HepG2 (cell line): ENCODE measurements around the gene WNT1. TPM values are rescaled to one million over a fixed set of nuclear protein-coding genes. Genes with fewer than 3 reads are reported as not detected.

Experiments
- MAFK ChIP-seq, 2 experiments: IDR thresholded peaks in 1 of 2; conservative IDR thresholded peaks in 1 of 2; 2 replicates each; pipeline ENCODE4 v1.6.1; 2011; ENCODE audit warnings: improper control_type of control experiment in 2 of 2, low read length in 2 of 2
- NCOA2 ChIP-seq: sonication (generic); formaldehyde crosslinking; IDR thresholded peaks from 2 replicates; pipeline ENCODE4 v1.8.0; 2022; ENCODE audit warnings: inconsistent platforms
- NPAS2 ChIP-seq: sonication (generic); formaldehyde crosslinking; IDR thresholded peaks from 2 replicates; pipeline ENCODE4 v1.8.0; 2022; ENCODE audit warnings: mild to moderate bottlenecking, missing genetic modification reagents, borderline replicate concordance
- RBFOX2 ChIP-seq: fragments of 200-400 bp; formaldehyde crosslinking; IDR thresholded peaks from 2 replicates; pipeline ENCODE4 v1.6.1; 2017; ENCODE audit warnings: low read depth, mild to moderate bottlenecking, low read length
- ZMYM3 ChIP-seq: sonication (generic); formaldehyde crosslinking; IDR thresholded peaks from 2 replicates; pipeline ENCODE4 v1.5.1; 2020; ENCODE audit warnings: mild to moderate bottlenecking, missing genetic modification reagents
- ZNF382 ChIP-seq: sonication (generic); formaldehyde crosslinking; IDR thresholded peaks from 2 replicates; pipeline ENCODE4 v1.5.0; 2020; ENCODE audit warnings: missing genetic modification reagents, mild to moderate bottlenecking, borderline replicate concordance
- ZNF616 ChIP-seq: sonication (generic); formaldehyde crosslinking; IDR thresholded peaks from 2 replicates; pipeline ENCODE4 v1.5.0; 2020; ENCODE audit warnings: low read depth, mild to moderate bottlenecking, missing genetic modification reagents
- ZNF713 ChIP-seq: sonication (generic); formaldehyde crosslinking; IDR thresholded peaks from 2 replicates; pipeline ENCODE4 v1.4.0; 2020; ENCODE audit warnings: mild to moderate bottlenecking, missing genetic modification reagents
- ZNF850 ChIP-seq: sonication (generic); formaldehyde crosslinking; conservative IDR thresholded peaks from 2 replicates; pipeline ENCODE4 v1.9.0; 2021; ENCODE audit warnings: mild to moderate bottlenecking, missing genetic modification reagents
- polyA plus RNA-seq, 8 experiments: library from polyadenylated mRNA; depleted of rRNA in 3 of 8; stranded (reverse) in 7 of 8; unstranded in 1 of 8; fragments of >200 nt; fragmentation: Illumina TruSeq in 4 of 8; extraction: Trizol in 4 of 8; gene quantifications; 2 replicates each; pipeline versions ENCODE4 v1.2.1 to v1.2.3, GENCODE V29; 2011 to 2016; ENCODE audit warnings: low read depth in 4 of 8, missing spikeins in 1 of 8, mixed read lengths in 1 of 8; ENCODE audit not compliant: insufficient read depth in 1 of 8
- total RNA-seq, 5 experiments: library from RNA; depleted of rRNA; stranded (reverse); fragments of >200 nt; fragmentation: Illumina TruSeq; extraction: Trizol; gene quantifications; 2 replicates each; pipeline ENCODE4 v1.2.3, GENCODE V29; 2016; ENCODE audit warnings: low read depth in 1 of 5
- TF ChIP-seq, protein P1 (sequence below): sonication (generic); formaldehyde crosslinking; conservative IDR thresholded peaks from 2 replicates; pipeline ENCODE4 v1.4.0; 2020; ENCODE audit warnings: missing genetic modification reagents
- TF ChIP-seq, protein P2 (sequence below), 2 experiments: sonication (generic) in 1 of 2; formaldehyde crosslinking in 1 of 2; IDR thresholded peaks; 2 replicates each; pipeline versions ENCODE4 v1.4.0 to v1.6.1; 2018 to 2020; ENCODE audit warnings: missing genetic modification reagents in 2 of 2, borderline replicate concordance in 1 of 2, low read depth in 1 of 2, mild to moderate bottlenecking in 1 of 2, missing biosample characterization in 1 of 2
- TF ChIP-seq, protein P3 (sequence below), 2 experiments: fragments of 450-650 bp in 1 of 2; sonication (generic) in 1 of 2; formaldehyde crosslinking in 1 of 2; IDR thresholded peaks; 2 replicates each; pipeline versions ENCODE4 v1.6.1 to v1.8.0; 2016 to 2022; ENCODE audit warnings: antibody characterized with exemption in 1 of 2, mild to moderate bottlenecking in 1 of 2, missing genetic modification reagents in 1 of 2

The WNT1 gene
- total and polyA plus RNA-seq, 2 of the 13 experiments (the other 11 are each of a cell fraction or from before 2014, with no cell fraction given), result not detected

DNA sequence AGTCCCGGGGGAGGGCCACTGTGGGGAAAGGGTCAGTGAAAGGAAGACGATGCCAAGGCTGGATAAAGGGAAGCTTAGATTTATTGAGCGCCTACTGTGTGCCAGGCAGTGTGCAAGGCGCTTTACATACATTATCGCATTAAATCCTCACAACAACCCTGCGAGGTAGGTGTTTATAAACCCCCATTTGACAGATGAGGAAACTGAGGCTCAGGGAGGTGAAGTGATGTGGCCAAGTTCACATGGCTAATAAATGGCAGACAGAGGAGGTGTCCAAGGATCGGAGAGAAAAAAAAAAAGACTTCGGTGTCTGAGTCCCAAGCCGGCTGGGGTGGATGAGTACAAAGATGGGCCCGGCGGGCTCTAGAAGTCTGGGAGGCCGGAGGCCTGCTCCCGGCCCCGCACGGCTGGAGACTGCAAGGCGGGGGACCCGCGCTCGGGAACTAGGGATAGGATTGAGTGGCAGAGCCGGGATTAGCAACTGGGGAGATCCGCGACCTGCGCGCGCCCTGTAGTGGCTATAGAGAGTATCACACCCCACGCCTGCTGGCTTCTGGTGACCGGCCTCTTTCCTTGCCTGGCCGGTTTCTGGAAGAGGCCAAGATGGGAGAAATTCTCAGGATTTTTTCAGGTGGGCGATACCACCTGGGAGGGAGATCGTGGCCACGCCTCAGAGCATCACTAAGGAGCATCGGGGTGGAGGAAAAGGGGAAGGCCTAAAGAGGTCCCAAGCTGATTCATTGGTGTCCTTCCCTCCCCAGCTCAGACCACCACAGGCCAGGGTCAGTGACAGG, 17.2 kb downstream of the WNT1 start (continued):
- TF ChIP-seq, protein P1, sequence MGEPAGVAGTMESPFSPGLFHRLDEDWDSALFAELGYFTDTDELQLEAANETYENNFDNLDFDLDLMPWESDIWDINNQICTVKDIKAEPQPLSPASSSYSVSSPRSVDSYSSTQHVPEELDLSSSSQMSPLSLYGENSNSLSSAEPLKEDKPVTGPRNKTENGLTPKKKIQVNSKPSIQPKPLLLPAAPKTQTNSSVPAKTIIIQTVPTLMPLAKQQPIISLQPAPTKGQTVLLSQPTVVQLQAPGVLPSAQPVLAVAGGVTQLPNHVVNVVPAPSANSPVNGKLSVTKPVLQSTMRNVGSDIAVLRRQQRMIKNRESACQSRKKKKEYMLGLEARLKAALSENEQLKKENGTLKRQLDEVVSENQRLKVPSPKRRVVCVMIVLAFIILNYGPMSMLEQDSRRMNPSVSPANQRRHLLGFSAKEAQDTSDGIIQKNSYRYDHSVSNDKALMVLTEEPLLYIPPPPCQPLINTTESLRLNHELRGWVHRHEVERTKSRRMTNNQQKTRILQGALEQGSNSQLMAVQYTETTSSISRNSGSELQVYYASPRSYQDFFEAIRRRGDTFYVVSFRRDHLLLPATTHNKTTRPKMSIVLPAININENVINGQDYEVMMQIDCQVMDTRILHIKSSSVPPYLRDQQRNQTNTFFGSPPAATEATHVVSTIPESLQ (CRISPR knock-in tag), result no peak
- TF ChIP-seq ZMYM3, result no peak
- TF ChIP-seq MAFK (conservative IDR thresholded peaks at IDR 0.05 in 1 of 2, IDR thresholded peaks at IDR 0.05 in 1 of 2; ENCODE audit: low read length in 2 of 2), result no peak
- TF ChIP-seq, protein P2, sequence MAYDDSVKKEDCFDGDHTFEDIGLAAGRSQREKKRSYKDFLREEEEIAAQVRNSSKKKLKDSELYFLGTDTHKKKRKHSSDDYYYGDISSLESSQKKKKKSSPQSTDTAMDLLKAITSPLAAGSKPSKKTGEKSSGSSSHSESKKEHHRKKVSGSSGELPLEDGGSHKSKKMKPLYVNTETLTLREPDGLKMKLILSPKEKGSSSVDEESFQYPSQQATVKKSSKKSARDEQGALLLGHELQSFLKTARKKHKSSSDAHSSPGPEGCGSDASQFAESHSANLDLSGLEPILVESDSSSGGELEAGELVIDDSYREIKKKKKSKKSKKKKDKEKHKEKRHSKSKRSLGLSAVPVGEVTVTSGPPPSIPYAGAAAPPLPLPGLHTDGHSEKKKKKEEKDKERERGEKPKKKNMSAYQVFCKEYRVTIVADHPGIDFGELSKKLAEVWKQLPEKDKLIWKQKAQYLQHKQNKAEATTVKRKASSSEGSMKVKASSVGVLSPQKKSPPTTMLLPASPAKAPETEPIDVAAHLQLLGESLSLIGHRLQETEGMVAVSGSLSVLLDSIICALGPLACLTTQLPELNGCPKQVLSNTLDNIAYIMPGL (CRISPR knock-in tag; IDR thresholded peaks at IDR 0.05; ENCODE audit: borderline replicate concordance in 1 of 2, low read depth in 1 of 2), result peak; percentile 50 to 65; a peak in 2 of 4 replicates
- TF ChIP-seq NCOA2 (CRISPR knock-in tag), result no peak
- no peak for TF ChIP-seq RBFOX2
- no peak for TF ChIP-seq ZNF616
- TF ChIP-seq, protein P3, sequence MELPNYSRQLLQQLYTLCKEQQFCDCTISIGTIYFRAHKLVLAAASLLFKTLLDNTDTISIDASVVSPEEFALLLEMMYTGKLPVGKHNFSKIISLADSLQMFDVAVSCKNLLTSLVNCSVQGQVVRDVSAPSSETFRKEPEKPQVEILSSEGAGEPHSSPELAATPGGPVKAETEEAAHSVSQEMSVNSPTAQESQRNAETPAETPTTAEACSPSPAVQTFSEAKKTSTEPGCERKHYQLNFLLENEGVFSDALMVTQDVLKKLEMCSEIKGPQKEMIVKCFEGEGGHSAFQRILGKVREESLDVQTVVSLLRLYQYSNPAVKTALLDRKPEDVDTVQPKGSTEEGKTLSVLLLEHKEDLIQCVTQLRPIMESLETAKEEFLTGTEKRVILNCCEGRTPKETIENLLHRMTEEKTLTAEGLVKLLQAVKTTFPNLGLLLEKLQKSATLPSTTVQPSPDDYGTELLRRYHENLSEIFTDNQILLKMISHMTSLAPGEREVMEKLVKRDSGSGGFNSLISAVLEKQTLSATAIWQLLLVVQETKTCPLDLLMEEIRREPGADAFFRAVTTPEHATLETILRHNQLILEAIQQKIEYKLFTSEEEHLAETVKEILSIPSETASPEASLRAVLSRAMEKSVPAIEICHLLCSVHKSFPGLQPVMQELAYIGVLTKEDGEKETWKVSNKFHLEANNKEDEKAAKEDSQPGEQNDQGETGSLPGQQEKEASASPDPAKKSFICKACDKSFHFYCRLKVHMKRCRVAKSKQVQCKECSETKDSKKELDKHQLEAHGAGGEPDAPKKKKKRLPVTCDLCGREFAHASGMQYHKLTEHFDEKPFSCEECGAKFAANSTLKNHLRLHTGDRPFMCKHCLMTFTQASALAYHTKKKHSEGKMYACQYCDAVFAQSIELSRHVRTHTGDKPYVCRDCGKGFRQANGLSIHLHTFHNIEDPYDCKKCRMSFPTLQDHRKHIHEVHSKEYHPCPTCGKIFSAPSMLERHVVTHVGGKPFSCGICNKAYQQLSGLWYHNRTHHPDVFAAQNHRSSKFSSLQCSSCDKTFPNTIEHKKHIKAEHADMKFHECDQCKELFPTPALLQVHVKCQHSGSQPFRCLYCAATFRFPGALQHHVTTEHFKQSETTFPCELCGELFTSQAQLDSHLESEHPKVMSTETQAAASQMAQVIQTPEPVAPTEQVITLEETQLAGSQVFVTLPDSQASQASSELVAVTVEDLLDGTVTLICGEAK (IDR thresholded peaks at IDR 0.05), result no peak
- TF ChIP-seq, protein P3 (CRISPR knock-in tag; IDR thresholded peaks at IDR 0.05), result no peak
- no peak for TF ChIP-seq ZNF713 (CRISPR knock-in tag)
- no peak for TF ChIP-seq NPAS2 (CRISPR knock-in tag)
- 0 out of 2 replicates have a peak, but pooled peaks have one; percentile 3 for TF ChIP-seq ZNF850 (CRISPR knock-in tag)
- no peak for TF ChIP-seq ZNF382
